HG03521 (cell line): ENCODE results near the gene SCFD2.
"Not testable (repeated sequence)": the region's sequence is repeated elsewhere in the genome, so short reads cannot be mapped to it uniquely, and the experiment has no call there.

Experiments
- ATAC-seq: cut with Tn5 transposase; IDR thresholded peaks from one replicate; pipeline ENCODE4 v1.9.1; 2021; ENCODE audit warnings: mild to moderate bottlenecking, moderate library complexity; ENCODE audit not compliant: unreplicated experiment

Gene SCFD2

DNA sequence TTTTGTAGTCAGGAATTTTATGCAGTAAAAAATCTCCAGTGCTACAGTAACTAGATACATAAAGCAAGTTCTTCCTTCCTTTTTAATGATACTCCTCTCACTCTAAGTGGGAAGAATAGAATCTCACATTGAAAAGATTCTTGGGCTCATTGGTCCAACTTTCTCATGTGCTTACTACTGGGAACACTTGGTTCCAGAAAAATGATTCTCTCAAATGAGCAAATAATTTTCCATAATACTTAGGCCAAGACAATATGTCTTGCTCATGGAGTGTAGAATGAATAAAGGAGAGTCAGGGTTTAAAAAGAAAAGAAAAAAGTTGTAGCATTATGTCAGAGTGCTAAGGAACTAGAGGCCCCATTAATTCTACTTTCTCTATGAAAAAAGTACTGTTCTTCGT is 306.0 kb downstream of the SCFD2 start:
- no peak for ATAC-seq

DNA sequence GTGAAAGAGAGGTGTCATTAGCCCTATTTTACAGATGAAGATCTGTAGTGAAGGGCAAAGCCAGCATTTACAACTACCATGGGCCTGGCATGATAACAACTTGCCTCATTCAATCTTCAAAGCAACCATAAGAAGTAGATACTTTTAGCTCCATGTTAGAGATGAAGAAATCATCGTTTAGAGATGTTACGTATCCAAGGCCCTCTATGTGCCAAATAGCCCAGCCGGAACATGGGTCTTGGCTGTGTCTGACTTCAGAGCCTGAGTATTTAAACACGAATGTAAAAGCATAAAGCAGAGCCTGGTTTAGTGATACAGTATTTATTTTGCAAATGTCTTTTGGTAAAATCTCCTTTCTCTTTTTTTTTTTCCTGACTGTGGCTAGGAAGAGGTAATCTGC is 306.6 kb downstream of the SCFD2 start:
- ATAC-seq, result no peak

DNA sequence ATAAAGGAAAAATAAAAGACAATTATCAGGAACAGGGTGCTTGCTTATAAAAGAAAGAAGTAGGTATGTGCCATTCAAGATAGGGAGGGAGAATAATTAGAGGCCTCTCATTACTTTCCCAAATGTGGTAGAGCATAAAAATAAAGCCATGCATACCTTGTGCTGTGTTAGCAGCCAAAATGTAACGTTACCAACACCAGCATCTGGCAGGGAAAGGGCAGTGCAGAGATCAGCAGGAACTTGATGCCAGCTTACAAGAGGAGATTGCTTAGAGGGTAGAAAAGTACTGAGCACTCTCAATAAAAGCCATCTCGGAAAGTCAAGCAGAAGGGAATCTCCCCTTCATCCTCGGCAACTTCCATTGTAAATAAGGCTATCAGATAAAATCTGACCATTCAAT is 308.2 kb downstream of the SCFD2 start:
- ATAC-seq, result no peak

DNA sequence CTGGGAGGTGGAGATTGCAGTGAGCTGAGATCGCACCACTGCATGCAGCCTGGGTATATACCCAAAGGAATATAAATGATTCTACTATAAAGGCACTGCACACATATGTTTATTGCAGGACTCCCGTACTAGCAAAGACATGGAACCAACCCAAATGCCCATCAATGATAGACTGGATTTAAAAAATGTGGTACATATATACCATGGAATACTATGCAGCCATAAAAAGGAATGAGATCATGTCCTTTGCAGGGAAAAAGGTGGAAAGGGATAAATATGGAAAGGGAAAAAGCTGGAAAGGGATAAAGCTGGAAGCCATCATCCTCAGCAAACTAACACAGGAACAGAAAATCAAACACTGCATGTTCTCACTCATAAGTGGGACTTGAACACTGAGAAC is 308.8 kb downstream of the SCFD2 start:
- ATAC-seq, result not testable (repeated sequence)

- no peak for ATAC-seq
Observed at GRCh38 chr4:53055716-53056403, 310.0 kb downstream of the SCFD2 start.

GRCh38 chr4:53055274-53055673 is 310.6 kb downstream of the SCFD2 start:
- no peak for ATAC-seq

GRCh38 chr4:53050361-53050774 is 315.5 kb downstream of the SCFD2 start:
- ATAC-seq, result no peak

DNA sequence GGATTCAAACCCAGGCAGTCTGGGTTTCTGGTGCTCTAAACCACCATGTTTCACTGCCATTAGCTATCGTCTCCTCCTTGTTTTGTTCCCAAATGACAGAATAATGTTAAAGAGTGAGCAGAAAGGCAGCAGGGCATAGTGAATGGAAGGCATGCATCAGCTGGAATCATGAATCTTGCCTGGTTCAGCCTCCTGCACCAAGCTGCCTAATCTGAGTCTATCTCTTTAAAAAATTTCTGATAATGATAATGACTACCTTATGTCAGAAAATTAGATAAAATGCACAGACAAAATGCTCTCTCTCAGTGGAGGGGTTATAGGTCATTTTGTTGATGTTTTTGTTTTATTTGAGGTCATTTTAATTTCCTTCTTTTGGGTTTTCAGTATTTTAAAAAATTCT is 316.3 kb downstream of the SCFD2 start:
- no peak for ATAC-seq

GRCh38 chr4:53044651-53044960 is 321.3 kb downstream of the SCFD2 start:
- ATAC-seq, result no peak

- no peak for ATAC-seq
Observed at GRCh38 chr4:53043891-53044650, 321.8 kb downstream of the SCFD2 start.

DNA sequence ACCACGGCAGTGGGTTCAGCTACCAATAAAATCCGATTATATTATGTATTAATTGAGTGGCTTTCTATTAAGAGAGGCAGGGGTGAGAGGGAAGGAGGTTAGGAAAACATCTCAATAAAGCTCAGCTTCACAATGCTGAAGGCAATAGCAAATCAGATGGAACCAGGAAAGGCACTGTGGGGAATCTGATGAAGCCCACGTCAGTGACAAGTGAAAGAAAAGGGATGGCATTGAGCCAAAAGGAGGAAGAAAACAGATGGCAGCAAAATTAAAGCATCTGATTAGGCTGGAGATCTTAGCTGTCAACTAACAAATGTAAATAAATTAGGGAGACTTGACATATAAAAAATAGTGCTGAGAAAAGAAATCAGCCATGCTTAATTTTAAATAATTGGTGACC is 322.8 kb downstream of the SCFD2 start:
- no peak for ATAC-seq

- ATAC-seq, result no peak
Observed at GRCh38 chr4:53040851-53041250, 325.0 kb downstream of the SCFD2 start.

DNA sequence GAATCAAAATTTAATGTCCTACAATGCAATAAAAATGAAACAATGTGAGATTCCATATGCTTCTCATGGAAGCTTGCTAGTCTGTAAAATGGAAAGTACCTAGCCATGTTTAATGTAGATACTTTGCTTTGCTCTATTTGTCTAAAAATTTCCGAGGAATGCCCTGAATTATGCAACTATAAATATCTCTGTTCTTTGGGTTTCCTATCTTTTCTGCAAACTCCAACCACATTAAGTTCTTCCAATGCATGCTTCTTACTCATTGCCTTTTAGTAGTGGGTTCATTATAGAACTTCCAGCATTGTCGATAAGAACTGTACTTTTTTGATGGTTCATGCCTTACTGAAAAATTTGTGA is 325.4 kb downstream of the SCFD2 start:
- ATAC-seq, result no peak

DNA sequence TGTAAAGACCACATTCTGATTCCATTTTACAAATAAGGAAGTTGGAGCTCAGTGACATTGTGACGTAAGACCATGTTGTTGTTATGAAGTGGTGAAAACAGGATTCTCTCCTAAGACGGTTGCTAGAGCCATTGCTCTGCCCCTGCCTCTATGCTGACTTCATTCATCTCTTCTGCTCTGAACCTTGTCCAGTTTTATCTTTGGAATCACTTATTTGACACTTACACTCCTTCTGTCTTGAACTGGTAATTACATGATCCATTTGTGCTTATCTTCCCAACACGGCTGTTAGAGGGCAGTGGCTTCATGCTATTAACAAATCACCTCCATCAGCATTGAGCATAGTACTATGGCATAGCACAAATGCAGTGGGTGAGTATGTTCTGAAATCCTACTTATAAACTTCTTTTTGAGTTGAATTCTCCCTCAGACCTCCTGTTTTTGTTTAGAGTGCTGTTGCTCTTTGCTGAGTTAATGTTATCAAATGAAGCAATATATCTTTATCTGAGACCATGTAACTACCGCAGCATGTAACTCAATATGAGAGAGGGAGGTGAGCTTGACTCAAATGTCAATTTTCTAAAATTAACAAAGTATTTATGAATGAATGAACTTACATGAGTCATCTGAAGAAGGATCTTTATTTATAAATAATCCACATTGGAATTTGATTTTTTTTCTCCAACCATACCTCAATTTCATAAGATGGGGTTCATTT is 326.0 kb downstream of the SCFD2 start:
- no peak for ATAC-seq

DNA sequence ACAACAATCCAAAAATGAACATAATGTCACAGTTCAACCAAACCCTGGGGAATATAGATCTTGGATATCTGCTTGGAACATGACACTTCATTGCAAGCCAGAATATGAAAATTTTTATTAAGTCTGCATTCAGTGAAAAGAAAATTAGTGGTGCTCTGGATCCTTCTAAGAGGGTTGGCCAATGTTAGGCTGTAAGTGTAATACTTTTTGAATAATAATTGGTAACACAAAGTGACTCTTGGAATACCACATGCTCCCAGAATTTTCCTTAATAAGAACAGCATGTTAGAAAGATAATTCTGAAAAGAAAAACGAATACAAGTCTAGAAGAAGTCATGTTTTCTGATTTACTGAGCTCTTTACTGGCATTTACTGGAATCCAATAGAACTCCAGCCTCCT is 328.0 kb downstream of the SCFD2 start:
- no peak for ATAC-seq

DNA sequence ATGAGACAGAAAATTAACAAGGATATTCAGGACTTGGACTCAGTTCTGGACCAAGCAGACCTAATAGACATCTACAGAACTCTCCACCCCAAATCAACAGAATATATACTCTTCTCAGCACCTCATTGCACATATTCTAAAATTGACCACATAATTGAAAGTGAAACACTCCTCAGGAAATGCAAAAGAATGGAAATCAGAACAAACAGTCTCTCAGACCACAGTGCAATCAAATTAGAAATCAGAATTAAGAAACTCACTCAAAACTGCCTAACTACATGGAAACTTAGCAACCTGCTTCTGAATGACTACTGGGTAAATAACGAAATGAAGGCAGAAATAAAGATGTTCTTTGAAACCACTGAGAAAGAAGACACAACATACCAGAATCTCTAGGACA is 333.0 kb downstream of the SCFD2 start:
- not testable (repeated sequence) for ATAC-seq

DNA sequence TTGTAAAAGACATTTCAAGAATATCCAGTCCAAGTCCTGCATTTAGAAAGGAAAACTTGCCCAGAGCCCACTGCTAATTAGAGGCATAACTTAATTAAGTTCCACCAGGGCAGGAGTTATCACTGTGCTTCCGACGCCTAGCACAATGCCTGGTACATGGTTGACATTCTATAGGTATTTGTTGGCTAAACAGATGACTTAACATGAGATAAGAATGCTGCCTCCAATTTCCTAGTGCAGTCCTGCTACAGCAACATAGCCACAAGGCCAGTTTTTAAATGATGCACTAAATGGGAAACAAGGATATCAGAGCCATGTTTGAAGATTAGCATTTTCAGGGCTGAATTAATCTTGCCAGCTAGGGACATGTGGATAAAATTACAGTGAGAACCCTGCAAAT is 339.6 kb downstream of the SCFD2 start:
- no peak for ATAC-seq

DNA sequence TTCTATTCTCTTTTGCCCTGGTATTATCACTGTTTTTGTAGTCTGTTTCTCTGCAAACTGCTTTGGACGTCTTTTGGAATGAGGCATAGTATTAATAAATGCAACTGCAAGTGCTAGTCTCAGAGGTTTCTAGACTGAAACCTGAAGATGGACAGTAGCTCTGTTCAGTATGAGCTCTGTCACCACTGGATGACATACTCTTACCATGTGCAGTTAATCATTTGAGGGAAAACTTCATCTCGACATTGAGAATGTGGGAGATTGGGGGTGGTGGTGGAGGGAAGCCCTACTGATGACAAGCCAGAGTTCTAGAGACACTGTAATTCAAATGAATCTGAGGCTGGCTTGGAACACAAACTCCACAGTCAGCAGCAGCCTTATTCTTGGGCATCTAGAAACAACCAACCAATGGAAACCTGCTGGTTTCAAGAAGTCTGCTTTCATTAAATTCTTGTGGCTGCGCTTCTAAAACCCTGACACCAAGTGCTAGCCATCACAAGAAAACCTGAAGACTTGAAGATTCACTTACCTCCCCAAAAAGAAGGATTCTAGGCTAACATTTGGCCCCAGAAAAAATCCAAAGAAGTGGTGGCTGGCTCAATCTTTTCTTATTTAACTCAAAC is 342.1 kb downstream of the SCFD2 start:
- ATAC-seq, result no peak

DNA sequence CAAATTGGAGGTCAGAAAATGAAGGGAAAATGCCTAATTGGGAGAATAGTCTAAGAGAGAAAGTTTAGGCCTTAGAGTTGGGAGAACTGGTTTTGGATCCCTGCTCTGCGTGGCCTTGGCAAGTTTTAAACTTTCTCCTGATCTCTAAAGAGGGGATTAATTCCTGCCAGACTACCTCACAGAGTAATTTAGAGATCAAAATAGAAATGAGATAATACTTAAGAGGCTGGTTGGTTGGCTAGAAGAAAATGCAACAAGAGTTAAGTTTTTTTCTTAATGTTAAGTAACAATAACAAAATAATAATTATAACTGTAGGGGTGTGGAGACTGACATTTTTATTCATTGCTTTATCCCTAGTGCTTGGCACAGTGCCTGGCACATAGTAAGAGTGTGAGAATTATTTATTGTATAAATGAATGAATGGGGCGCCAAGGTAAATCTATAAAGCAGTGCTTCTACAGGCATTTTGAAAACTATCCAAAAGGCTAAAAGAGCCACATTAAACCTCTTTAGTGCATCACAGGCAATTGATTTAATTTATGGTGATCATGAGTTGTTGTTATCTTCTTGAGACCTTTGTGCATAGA is 343.3 kb downstream of the SCFD2 start:
- no peak for ATAC-seq

- ATAC-seq, result no peak
Observed at GRCh38 chr4:53021754-53022512, 343.9 kb downstream of the SCFD2 start.
